Measurements from ENCODE around the gene SYT6.
A peak's percentile ranks its signal among the peaks of the same experiment; 100 is the strongest.

Gene SYT6, protein sequence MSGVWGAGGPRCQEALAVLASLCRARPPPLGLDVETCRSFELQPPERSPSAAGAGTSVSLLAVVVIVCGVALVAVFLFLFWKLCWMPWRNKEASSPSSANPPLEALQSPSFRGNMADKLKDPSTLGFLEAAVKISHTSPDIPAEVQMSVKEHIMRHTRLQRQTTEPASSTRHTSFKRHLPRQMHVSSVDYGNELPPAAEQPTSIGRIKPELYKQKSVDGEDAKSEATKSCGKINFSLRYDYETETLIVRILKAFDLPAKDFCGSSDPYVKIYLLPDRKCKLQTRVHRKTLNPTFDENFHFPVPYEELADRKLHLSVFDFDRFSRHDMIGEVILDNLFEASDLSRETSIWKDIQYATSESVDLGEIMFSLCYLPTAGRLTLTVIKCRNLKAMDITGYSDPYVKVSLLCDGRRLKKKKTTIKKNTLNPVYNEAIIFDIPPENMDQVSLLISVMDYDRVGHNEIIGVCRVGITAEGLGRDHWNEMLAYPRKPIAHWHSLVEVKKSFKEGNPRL

DNA sequence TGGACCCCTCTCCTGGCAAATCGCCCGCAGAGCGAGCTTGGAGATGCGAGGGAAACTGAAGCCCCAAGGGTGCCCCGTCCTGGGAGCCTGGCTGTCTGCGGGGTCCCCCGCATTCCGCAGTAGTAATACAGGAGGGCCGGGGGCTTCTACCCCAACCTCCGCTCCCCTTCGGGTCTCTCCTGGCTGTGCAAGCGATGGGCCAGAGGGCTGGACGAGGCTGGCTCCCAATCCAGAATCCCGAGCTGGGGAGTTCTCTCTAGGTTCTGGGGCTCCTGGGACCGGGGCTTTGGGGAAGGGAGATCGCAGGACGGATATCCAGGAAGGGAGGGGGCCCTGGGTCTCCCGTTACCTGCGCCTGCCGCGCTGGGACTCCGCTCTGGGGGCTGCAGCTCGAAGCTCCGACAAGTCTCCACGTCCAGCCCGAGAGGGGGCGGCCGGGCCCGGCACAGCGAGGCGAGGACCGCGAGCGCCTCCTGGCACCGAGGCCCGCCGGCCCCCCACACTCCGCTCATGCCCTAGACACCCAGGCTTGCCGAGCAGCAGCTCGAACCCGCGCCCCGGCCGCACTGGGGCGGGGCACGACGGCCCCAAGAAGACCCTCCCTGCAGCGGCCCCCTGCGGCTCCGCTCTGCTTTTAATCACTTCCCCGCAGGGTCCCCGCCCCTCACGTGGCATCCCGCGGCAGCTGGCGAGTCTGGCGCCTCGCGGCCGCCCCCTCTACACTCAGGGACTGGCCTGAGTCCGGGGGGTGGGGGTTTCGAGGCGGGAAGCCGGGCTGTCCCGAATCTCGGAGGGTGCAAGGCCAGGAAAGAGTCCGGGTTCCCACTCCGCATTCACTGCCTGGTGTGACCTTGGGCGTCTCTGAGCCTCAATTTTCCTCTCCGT, at the start of gene SYT6:
Gene SYT6, minus strand, starts transcription at position 609 of the 885 bp plus-strand sequence. Its CDS starts 97 bp downstream, at position 512.
- Histone ChIP-seq H3K36me3 (ENCODE audit: insufficient read depth, low read length) (no peaks in the 10 kb centered on the region), H3K9me3 (ENCODE audit: low read length) (no peaks in the 10 kb centered on the region), H3K4me3 (ENCODE audit: low read length) (peak within 1 kb of the TSS; percentile 29), H3K4me1 (ENCODE audit: insufficient read depth, low read length) (peaks cover 14% of the 10 kb centered on the region), H3K27me3 (ENCODE audit: insufficient read depth, low read length) (peaks cover 86% of the 10 kb centered on the region), H2AFZ (ENCODE audit: low read depth, low read length) (no peak within 1 kb of the TSS)

DNA sequence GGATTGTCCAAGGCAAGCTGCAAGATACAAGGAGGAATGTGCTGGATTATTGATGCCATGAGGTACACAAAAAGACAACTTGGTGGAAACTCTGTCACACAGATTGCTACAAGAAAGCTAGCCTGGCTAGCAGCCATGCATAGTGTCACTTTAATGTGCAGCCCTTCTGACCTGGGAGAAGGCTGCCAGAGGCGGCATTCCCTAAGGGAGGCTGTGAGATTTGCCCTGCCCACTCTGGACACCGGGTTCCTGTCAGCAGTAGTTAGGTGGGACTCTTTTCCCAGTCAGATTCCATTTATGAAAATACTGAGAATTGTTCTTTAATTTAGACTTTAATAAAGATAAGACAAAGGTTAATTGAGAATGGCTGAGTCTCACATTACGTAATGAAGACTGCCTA, 47.8 kb upstream of the SYT6 start:
- H3K36me3 ChIP-seq (ENCODE audit: insufficient read depth, low read length), result no peaks in the 10 kb centered on the region
- no peaks in the 10 kb centered on the region for H3K4me1 ChIP-seq (ENCODE audit: insufficient read depth, low read length)
- no peak overlapping the region for H3K4me3 ChIP-seq (ENCODE audit: low read length)
- H3K9me3 ChIP-seq (ENCODE audit: low read length), result no peaks in the 10 kb centered on the region
- H3K27me3 ChIP-seq (ENCODE audit: insufficient read depth, low read length), result no peaks in the 10 kb centered on the region
- no peak overlapping the region for H2AFZ ChIP-seq (ENCODE audit: low read depth, low read length)

DNA sequence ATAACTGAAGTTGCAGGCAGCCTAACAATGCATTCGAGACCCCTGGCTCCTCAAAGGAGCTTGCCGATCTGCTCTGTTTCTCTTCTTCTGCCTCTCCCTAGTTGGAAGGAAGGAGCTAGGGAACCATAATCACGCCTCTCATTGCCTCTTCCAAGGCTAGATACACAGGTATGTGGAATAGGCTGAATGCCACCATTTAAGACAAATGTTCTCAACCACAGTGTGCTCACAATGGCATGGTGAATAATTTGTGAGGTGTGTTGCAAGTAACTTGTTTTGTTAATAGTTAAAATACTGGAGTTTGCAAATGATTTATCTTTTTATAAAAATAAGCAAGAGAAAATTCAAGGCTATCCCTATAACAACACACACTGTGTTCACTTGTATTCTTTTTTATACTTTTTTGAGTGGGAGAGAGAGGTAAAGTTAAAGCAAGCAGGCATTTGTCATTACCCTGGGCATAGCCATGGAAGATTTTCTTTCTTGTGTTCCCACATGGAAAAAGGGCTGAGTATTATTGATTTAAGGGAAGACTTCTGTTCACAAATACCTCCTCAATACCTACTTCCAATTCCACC, 45.4 kb upstream of the SYT6 start:
- no peak overlapping the region for H3K4me3 ChIP-seq (ENCODE audit: low read length)
- H3K9me3 ChIP-seq (ENCODE audit: low read length), result no peaks in the 10 kb centered on the region
- H2AFZ ChIP-seq (ENCODE audit: low read depth, low read length), result no peak overlapping the region
- H3K36me3 ChIP-seq (ENCODE audit: insufficient read depth, low read length), result no peaks in the 10 kb centered on the region
- H3K27me3 ChIP-seq (ENCODE audit: insufficient read depth, low read length), result no peaks in the 10 kb centered on the region
- H3K4me1 ChIP-seq (ENCODE audit: insufficient read depth, low read length), result no peaks in the 10 kb centered on the region

DNA sequence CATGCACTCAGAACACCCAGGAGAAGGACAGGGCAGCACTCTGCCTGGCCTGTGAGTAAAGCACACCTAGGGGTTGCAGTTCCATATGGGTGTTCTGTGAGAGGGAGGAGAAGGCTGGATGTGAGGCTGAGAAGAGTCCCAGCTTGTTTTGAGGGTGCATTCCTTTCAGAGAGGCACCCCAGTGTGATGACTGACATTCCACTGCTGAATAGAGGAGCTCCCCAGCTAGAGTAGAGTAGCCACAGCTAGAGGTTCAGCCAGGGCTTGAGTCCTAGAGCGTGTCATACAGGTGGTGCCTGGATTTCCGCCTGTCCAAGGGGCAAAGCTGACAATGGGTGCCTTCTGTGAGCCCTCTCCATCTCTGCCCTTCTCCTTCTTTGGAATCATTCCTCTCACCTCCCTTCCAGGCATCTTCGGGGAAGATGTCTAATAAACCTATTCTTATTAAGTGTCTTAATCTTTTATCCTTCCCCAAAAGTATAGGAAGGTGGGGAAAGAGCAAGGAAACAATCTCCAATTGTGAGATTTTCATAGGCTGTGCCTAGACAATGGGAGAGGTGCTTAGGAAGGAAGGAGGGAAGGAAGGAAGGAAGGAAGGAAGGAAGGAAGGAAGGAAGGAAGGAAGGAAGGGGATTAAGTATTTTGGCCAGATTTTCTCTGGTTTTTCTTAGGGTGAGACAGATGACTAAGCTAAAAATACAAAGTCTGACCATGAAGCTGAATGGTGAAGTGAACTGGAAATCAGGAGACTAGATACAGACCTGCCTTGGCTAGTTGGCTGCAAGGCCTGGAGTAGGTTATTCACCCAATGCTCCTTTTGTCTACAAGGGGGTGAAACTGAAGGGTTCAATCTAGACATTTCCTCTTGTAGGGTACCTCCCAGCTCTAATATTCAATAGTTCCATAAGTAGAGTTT, 43.6 kb upstream of the SYT6 start:
- Histone ChIP-seq H3K4me1 (ENCODE audit: insufficient read depth, low read length) (no peaks in the 10 kb centered on the region), H3K9me3 (ENCODE audit: low read length) (no peaks in the 10 kb centered on the region), H3K27me3 (ENCODE audit: insufficient read depth, low read length) (no peaks in the 10 kb centered on the region), H3K36me3 (ENCODE audit: insufficient read depth, low read length) (no peaks in the 10 kb centered on the region), H2AFZ (ENCODE audit: low read depth, low read length) (no peak overlapping the region), H3K4me3 (ENCODE audit: low read length) (no peak overlapping the region)

DNA sequence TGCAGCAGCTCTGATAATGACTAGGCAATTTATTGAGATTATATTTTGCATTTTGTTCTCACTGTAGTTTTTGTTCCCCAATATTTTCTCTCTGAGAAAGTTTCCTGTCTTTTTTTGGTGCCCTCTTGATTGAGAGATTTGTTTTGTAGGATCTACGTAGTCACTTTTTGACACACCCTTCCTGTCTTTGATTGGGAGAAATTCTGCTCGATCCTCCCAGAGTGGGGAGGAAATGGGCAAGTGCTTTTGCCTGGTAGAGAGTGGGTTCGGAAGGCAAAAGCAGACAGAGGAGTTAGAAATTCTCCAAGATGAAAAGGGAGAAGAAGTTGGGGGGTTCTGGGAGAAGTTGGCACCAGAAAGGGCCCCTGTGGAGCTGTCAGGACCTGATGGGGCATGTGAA, 42.1 kb upstream of the SYT6 start:
- Histone ChIP-seq H3K4me3 (ENCODE audit: low read length) (no peak overlapping the region), H3K27me3 (ENCODE audit: insufficient read depth, low read length) (no peaks in the 10 kb centered on the region), H3K36me3 (ENCODE audit: insufficient read depth, low read length) (no peaks in the 10 kb centered on the region), H2AFZ (ENCODE audit: low read depth, low read length) (no peak overlapping the region), H3K4me1 (ENCODE audit: insufficient read depth, low read length) (no peaks in the 10 kb centered on the region), H3K9me3 (ENCODE audit: low read length) (no peaks in the 10 kb centered on the region)

DNA sequence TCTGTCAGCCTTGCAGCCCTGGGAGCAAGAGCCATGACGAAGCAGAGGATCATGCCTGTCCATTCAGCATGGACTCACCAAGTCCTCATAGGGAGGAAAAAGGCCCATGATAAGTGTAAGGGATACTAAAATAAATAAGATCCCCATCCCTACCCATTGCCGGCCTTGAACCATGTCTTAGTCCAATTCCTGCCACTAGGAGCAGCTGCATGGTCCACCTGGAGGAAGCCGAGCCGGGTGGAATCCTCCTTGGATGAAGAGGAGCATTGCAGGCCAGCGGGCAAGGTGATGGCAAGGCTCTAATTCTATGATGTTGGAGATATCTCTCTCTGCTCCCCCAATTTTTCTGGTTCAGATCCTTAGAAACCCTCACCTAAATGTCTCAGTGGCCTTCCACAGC, 38.7 kb upstream of the SYT6 start:
- Histone ChIP-seq H3K36me3 (ENCODE audit: insufficient read depth, low read length) (no peaks in the 10 kb centered on the region), H3K27me3 (ENCODE audit: insufficient read depth, low read length) (no peaks in the 10 kb centered on the region), H3K9me3 (ENCODE audit: low read length) (no peaks in the 10 kb centered on the region), H2AFZ (ENCODE audit: low read depth, low read length) (no peak overlapping the region), H3K4me3 (ENCODE audit: low read length) (no peak overlapping the region), H3K4me1 (ENCODE audit: insufficient read depth, low read length) (no peaks in the 10 kb centered on the region)

DNA sequence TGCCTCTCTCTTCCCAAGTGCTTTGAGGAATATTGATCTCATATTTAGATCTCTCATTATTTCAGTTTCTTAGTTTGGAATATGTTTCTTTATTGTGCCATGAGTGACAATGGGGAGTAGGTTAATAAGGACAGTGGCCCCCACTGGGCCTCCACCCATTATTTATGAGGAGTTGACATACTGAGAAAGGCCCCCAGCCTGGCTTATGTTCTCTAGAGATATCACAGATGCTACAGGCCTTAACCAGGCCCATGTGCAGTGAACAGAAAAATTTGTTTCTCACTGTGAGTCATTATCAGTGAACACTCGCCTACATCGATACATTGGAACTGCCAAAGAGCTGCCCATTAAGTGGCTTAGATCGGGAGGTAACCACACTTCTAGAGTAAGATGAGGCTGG, 35.7 kb upstream of the SYT6 start:
- H3K4me3 ChIP-seq (ENCODE audit: low read length), result no peak overlapping the region
- no peaks in the 10 kb centered on the region for H3K9me3 ChIP-seq (ENCODE audit: low read length)
- H3K27me3 ChIP-seq (ENCODE audit: insufficient read depth, low read length), result no peaks in the 10 kb centered on the region
- H3K4me1 ChIP-seq (ENCODE audit: insufficient read depth, low read length), result no peaks in the 10 kb centered on the region
- H3K36me3 ChIP-seq (ENCODE audit: insufficient read depth, low read length), result no peaks in the 10 kb centered on the region
- no peak overlapping the region for H2AFZ ChIP-seq (ENCODE audit: low read depth, low read length)

DNA sequence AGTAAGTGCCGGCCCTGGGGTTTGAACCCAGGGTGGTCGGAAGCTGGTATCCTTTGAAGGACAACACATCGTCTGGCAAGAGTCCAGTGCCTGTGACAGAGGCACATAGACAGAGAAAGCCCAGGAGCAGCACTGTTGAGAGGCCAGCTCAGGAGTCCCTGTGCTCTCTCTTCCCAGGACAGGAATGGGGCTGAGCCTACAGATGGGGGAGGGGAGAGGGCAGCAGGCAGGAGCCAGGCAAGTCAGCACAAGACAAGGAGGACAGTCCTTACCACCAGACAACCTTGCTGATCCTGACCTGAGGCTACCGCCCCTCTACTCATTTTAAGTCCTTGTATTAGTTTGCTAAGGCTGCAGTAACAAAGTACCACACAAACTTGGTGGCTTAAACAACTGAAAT, 27.7 kb upstream of the SYT6 start:
- Histone ChIP-seq H3K4me3 (ENCODE audit: low read length) (no peak overlapping the region), H3K36me3 (ENCODE audit: insufficient read depth, low read length) (no peaks in the 10 kb centered on the region), H2AFZ (ENCODE audit: low read depth, low read length) (no peak overlapping the region), H3K9me3 (ENCODE audit: low read length) (no peaks in the 10 kb centered on the region), H3K4me1 (ENCODE audit: insufficient read depth, low read length) (no peaks in the 10 kb centered on the region), H3K27me3 (ENCODE audit: insufficient read depth, low read length) (no peaks in the 10 kb centered on the region)

DNA sequence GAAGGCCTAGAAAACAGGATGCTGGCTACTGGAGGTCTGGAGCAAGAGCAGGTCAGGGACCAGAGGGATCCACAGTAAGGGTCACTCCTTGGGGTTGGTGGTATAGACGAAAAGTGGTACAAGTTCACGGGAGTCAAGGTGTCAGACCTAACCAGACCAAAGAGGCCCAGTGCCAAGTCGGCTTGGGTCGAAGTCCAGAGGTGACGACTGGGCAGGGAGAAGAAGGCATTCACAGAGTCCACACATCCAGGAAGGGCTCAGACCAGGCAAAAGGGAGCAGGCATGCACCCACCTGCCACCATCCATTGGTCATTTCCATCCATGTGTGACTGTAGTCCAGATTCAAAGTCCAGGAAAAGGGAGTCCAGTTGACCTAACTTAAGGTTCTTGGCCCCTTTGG, 27.1 kb upstream of the SYT6 start:
- Histone ChIP-seq H3K4me1 (ENCODE audit: insufficient read depth, low read length) (no peaks in the 10 kb centered on the region), H3K9me3 (ENCODE audit: low read length) (no peaks in the 10 kb centered on the region), H3K27me3 (ENCODE audit: insufficient read depth, low read length) (no peaks in the 10 kb centered on the region), H3K36me3 (ENCODE audit: insufficient read depth, low read length) (no peaks in the 10 kb centered on the region), H3K4me3 (ENCODE audit: low read length) (no peak overlapping the region), H2AFZ (ENCODE audit: low read depth, low read length) (no peak overlapping the region)

DNA sequence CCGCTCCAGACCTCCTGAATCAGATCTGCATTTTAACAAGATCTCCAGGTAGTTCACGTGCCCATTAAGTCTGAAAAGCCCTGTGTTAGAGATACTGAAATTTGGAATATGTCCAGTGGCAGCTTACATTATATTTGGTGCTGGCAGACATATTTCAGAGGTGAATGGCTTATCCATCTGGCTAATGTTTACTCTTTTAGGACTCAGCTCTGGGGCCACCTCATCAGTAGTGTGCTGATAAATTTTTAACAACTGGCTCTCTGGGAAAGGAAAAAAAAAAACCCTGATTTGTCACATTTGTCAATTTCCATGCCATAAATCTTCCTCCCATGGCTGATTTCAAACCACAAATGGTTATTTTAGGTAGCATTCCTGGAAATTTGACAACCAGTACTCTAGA, 25.3 kb upstream of the SYT6 start:
- H2AFZ ChIP-seq (ENCODE audit: low read depth, low read length), result no peak overlapping the region
- H3K4me3 ChIP-seq (ENCODE audit: low read length), result no peak overlapping the region
- peaks cover 3% of the 10 kb centered on the region for H3K27me3 ChIP-seq (ENCODE audit: insufficient read depth, low read length)
- no peaks in the 10 kb centered on the region for H3K9me3 ChIP-seq (ENCODE audit: low read length)
- H3K4me1 ChIP-seq (ENCODE audit: insufficient read depth, low read length), result no peaks in the 10 kb centered on the region
- H3K36me3 ChIP-seq (ENCODE audit: insufficient read depth, low read length), result no peaks in the 10 kb centered on the region

DNA sequence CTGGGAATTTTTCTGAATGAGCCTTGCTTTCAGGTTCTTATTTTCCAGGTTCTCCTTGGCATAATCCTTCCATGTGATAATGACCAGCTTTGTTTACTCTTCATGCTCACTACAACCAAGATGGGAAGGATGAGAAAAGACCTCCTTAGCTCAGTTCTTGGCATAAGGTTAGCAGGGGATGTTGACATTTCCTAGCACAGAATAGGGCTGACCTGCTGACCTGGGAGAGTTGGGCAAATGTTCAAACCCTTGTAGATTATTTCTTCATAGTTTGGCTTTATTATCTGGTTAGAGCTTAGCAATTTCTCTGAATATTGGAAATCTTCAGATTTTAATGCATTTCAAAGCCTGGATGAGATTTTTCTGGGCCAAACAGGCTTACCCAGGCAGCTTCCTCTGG, 23.6 kb upstream of the SYT6 start:
- no peaks in the 10 kb centered on the region for H3K4me1 ChIP-seq (ENCODE audit: insufficient read depth, low read length)
- H2AFZ ChIP-seq (ENCODE audit: low read depth, low read length), result no peak overlapping the region
- H3K9me3 ChIP-seq (ENCODE audit: low read length), result no peaks in the 10 kb centered on the region
- no peak overlapping the region for H3K4me3 ChIP-seq (ENCODE audit: low read length)
- H3K36me3 ChIP-seq (ENCODE audit: insufficient read depth, low read length), result no peaks in the 10 kb centered on the region
- H3K27me3 ChIP-seq (ENCODE audit: insufficient read depth, low read length), result peaks cover 3% of the 10 kb centered on the region

DNA sequence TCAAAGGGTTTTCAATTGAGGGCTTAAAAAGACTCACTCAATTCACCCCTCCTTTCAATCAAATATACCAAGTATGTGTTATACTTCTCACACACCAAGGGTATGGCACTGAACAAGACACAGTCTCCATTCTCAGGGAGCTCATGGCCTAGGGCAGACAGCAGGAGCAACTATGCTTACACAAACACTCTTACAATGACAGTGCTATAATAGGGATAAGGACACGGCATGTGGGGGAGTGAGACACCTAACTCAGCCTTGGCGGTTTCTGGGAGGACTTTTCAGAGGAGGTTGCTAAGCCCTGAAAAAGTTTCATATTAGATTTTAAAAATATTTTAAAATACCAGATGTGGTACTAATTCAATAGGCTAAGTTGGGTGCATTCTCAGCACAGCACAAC, 22.7 kb upstream of the SYT6 start:
- Histone ChIP-seq H3K4me1 (ENCODE audit: insufficient read depth, low read length) (no peaks in the 10 kb centered on the region), H3K9me3 (ENCODE audit: low read length) (no peaks in the 10 kb centered on the region), H2AFZ (ENCODE audit: low read depth, low read length) (no peak overlapping the region)

More for the DNA sequence above, 22.7 kb upstream of the SYT6 start:
- peaks cover 3% of the 10 kb centered on the region for H3K27me3 ChIP-seq (ENCODE audit: insufficient read depth, low read length)
- H3K36me3 ChIP-seq (ENCODE audit: insufficient read depth, low read length), result no peaks in the 10 kb centered on the region
- no peak overlapping the region for H3K4me3 ChIP-seq (ENCODE audit: low read length)
